ENCODE data around the gene KIR3DL2. TPM values are rescaled to one million over a fixed set of nuclear protein-coding genes. Genes with fewer than 3 reads are reported as not detected.
"Not testable (repeated sequence)": the region's sequence is repeated elsewhere in the genome, so short reads cannot be mapped to it uniquely, and the experiment has no call there.

KIR3DL2 gene
- total RNA-seq, result not detected in 2 replicates

GRCh38 chr19:54850061-54850640, at the start of gene KIR3DL2:
Gene KIR3DL2 (plus strand): TSS chr19:54850443. CDS start chr19:54850476, 33 bp downstream.
- H3K36me3 Mint-ChIP-seq (ENCODE audit: low read depth); intact Hi-C loops (cut with micrococcal nuclease); POLR2A ChIA-PET; H3K9me3 Mint-ChIP-seq; H3K27ac Mint-ChIP-seq; H3K4me1 Mint-ChIP-seq; H3K4me3 Mint-ChIP-seq; ATAC-seq (ENCODE audit: low read depth); CTCF ChIA-PET; DNase-seq: not testable (repeated sequence)
- H3K27me3 Mint-ChIP-seq, result peaks cover 17% of the 10 kb centered on the region

GRCh38 chr19:54803410-54803809, 46.8 kb upstream of the KIR3DL2 start, which contains the start of gene KIR2DL4:
Gene KIR2DL4 (plus strand): TSS chr19:54803610. CDS start chr19:54803652, 42 bp downstream.
- ATAC-seq (ENCODE audit: low read depth), result no peak
- H3K27ac Mint-ChIP-seq, result no peak within 1 kb of the TSS
- TF ChIP-seq CTCF (IDR thresholded peaks at IDR 0.05), result no peak
- no peaks in the 10 kb centered on the region for H3K4me1 Mint-ChIP-seq
- intact Hi-C loops (cut with micrococcal nuclease), result no loop called here
- H3K36me3 Mint-ChIP-seq (ENCODE audit: low read depth), result no peaks in the 10 kb centered on the region
- DNase-seq, result no peak
- no peaks in the 10 kb centered on the region for H3K9me3 Mint-ChIP-seq
- CTCF ChIA-PET, result no interaction called here
- peaks cover 23% of the 10 kb centered on the region for H3K27me3 Mint-ChIP-seq
- H3K4me3 Mint-ChIP-seq, result no peak within 1 kb of the TSS
- POLR2A ChIA-PET, result no interaction called here

- Mint-ChIP-seq H3K27ac (no peak overlapping the region), H3K4me3 (no peak overlapping the region), H3K27me3 (peaks cover 22% of the 10 kb centered on the region), H3K36me3 (ENCODE audit: low read depth) (no peaks in the 10 kb centered on the region), H3K9me3 (no peaks in the 10 kb centered on the region), H3K4me1 (no peaks in the 10 kb centered on the region)
- no peak for TF ChIP-seq CTCF (IDR thresholded peaks at IDR 0.05)
- no peak for ATAC-seq (ENCODE audit: low read depth)
- ChIA-PET CTCF (no interaction called here), POLR2A (no interaction called here)
- intact Hi-C loops (cut with micrococcal nuclease), result no loop called here
- no peak for DNase-seq
Observed at GRCh38 chr19:54804101-54804500, 46.1 kb upstream of the KIR3DL2 start.

GRCh38 chr19:54804571-54804970, 45.7 kb upstream of the KIR3DL2 start:
- no peak for TF ChIP-seq CTCF (IDR thresholded peaks at IDR 0.05)
- H3K9me3 Mint-ChIP-seq, result no peaks in the 10 kb centered on the region
- intact Hi-C loops (cut with micrococcal nuclease), result no loop called here

GRCh38 chr19:54805665-54806515, 44.4 kb upstream of the KIR3DL2 start:
- TF ChIP-seq CTCF (IDR thresholded peaks at IDR 0.05), result no peak
- no peak overlapping the region for H3K27ac Mint-ChIP-seq
- intact Hi-C loops (cut with micrococcal nuclease), result no loop called here
- CTCF ChIA-PET, result no interaction called here
- H3K27me3 Mint-ChIP-seq, result peaks cover 28% of the 10 kb centered on the region
- ATAC-seq (ENCODE audit: low read depth), result no peak
- no peaks in the 10 kb centered on the region for H3K4me1 Mint-ChIP-seq
- DNase-seq, result no peak
- no peaks in the 10 kb centered on the region for H3K9me3 Mint-ChIP-seq
- POLR2A ChIA-PET, result no interaction called here
- no peaks in the 10 kb centered on the region for H3K36me3 Mint-ChIP-seq (ENCODE audit: low read depth)
- H3K4me3 Mint-ChIP-seq, result no peak overlapping the region

More at GRCh38 chr19:54804571-54804970, 45.7 kb upstream of the KIR3DL2 start:
- DNase-seq, result no peak
- ATAC-seq (ENCODE audit: low read depth), result no peak
- H3K4me1 Mint-ChIP-seq, result no peaks in the 10 kb centered on the region
- no peaks in the 10 kb centered on the region for H3K36me3 Mint-ChIP-seq (ENCODE audit: low read depth)
- POLR2A ChIA-PET, result no interaction called here
- H3K27ac Mint-ChIP-seq, result no peak overlapping the region
- no peak overlapping the region for H3K4me3 Mint-ChIP-seq
- H3K27me3 Mint-ChIP-seq, result peaks cover 24% of the 10 kb centered on the region
- CTCF ChIA-PET, result no interaction called here

Measured in activated B cell treated with CpG ODN at 0.5 μM for 24 hours (primary cell).